GM19452 (cell line): Measurements from ENCODE around the gene SLC37A1.
"Not testable (repeated sequence)": the region's sequence is repeated elsewhere in the genome, so short reads cannot be mapped to it uniquely, and the experiment has no call there.

Experiments
- ATAC-seq: cut with Tn5 transposase; IDR thresholded peaks from one replicate; pipeline ENCODE4 v1.9.1; 2021; ENCODE audit not compliant: unreplicated experiment

SLC37A1 gene

DNA sequence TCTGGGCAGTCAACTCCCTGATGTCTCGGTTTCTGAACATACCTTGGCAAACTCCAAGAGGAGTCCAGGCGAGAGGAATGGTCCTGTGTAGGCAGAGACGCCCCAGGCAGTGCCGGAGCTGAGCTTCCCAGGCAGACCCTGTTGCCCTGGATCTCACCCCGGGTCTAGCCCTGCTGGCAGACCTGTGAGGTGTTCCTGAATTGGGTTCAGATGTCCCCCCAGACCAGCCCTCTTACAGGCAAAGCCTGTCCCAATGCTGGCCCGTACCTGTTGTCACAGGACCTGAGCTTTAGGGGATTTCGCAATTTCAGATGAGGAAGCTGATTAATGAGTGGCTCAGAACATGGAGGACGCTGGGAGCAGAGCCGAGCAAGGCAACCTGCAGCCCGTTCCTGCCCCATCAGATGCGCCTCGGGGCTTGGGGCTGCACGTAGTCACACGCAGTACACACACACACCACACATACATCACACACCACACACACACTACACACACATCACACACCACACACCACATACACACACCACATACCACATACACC lies 101.2 kb downstream of the SLC37A1 start:
- ATAC-seq = no peak

DNA sequence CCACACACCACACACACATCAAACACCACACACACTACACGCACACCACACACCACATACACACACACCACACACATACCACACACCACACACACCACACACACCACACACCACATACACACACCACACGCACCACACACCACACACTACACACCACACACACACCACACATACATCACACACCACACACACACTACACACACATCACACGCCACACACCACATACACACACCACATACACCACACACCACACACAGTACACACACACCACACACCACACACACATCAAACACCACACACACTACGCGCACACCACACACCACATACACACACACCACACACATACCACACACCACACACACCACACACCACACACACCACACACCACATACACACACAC lies 101.7 kb downstream of the SLC37A1 start:
- ATAC-seq = not testable (repeated sequence)

DNA sequence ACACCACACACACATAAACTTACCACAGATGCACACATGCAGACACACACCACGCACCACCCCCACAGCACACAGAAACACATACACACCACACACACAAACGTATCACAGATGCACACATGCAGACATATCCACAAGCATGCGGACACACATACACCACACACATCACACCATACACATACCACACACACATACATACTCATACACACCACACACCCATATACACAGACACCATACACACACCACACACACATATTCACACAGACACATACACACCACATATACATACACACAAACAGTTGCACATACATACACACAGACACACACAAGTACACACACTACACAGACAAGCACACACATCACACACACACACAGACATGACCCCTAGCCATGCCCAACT lies 102.3 kb downstream of the SLC37A1 start:
- no peak for ATAC-seq

GRCh38 chr21:42616446-42616845 lies 102.8 kb downstream of the SLC37A1 start:
- no peak for ATAC-seq

GRCh38 chr21:42616941-42617340 lies 103.3 kb downstream of the SLC37A1 start:
- ATAC-seq = no peak

DNA sequence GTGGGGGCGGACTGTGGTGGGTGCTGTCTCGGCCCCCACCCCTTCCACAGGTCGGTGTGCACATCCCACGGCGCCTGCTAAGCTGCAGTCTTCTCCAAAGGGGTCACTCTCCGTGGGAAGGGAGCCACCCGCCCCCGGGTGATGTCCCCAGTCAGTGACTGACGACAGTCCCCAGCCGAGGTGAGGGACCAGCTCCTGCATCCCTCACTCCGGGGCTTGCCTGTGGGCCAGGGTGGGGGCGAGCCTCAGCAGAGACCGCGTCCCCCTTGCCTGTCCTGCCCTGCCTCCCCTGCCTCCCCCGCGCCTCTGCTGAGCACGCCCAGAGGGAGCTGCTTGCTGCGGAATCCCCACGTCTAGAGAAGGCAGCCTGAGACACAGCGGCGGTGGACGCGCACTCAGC lies 103.8 kb downstream of the SLC37A1 start:
- no peak for ATAC-seq

GRCh38 chr21:42618707-42619102 lies 105.1 kb downstream of the SLC37A1 start:
- no peak for ATAC-seq

DNA sequence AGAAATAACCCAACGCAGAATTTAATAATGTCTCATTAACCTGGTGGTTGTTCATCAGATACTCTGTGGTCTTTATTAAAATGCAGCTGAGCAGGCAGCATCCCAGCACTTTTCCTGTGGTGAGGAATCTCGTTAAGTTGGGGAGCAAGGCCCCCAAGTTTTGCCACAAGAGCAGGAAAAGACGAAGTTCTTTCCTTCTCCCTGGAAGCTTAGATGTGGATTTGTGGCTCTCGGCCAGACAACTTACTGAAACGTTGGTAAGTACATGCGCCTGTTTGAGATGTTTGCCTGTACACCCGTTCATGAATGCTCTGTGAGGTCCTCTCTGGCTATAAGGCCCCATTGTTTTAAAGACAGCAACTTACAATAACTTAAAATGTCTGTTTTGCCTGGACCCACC lies 105.5 kb downstream of the SLC37A1 start:
- no peak for ATAC-seq

DNA sequence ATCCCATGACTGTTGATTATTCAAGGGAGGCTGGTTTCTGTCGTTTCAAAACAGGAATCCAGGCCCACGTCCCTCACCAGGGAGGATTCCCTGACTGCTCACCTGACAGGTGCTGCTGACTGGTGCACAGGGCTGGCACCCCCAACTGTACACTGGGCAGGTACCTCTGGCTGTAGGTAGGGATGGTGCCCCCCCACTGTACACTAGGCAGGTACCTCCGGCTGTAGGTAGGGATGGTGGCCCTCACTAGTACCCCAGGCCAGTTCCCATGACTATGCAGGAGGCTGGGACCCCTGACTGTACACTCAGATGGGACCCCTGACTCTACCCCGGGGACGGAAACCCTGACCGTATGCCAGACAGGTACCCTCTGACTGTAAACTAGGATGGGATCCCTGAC lies 106.2 kb downstream of the SLC37A1 start:
- no peak for ATAC-seq

- ATAC-seq = no peak
Observed at GRCh38 chr21:42621166-42621818, 107.6 kb downstream of the SLC37A1 start.

- ATAC-seq = no peak
Observed at GRCh38 chr21:42621819-42622177, 108.1 kb downstream of the SLC37A1 start.

GRCh38 chr21:42622284-42622683 lies 108.6 kb downstream of the SLC37A1 start:
- ATAC-seq = no peak

DNA sequence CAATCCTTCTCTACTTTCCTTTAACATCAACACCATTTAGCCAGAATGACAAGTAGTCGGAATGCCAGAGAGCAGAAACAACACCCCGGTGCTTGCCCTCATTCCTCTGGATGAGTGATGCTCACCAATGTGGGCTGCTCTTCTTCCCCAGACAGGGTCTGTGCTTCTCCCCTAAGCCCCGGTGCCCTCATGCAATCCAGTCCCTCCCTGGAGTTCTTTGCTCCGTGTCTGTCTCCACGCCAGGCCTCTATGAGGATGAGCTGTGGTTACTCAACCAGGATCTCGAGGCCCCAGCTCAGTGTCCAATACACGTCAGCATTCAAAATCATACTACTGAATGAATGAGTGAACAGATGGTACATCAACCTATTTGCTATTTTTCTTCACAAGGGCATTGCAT lies 110.0 kb downstream of the SLC37A1 start:
- ATAC-seq = no peak

GRCh38 chr21:42624095-42624790 lies 110.6 kb downstream of the SLC37A1 start:
- no peak for ATAC-seq

DNA sequence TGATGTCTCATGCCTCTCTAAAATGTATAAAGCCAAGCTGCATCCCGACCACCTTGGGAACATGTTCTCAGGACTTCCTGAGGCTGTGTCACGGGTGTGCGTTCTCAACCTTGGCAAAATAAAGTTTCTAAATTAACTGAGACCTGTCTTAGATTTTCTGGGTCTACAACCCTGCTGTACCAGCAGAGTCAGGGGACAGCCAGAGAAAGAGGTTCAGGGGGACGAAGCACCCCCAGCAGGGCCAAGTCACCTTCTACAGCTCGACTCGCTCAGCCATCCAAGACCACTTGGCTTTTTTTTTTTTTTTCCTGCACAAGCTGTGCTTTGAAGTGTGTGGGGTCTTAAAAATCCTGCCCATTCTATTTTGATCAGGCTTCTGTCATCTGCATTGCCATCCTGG lies 111.3 kb downstream of the SLC37A1 start:
- no peak for ATAC-seq

DNA sequence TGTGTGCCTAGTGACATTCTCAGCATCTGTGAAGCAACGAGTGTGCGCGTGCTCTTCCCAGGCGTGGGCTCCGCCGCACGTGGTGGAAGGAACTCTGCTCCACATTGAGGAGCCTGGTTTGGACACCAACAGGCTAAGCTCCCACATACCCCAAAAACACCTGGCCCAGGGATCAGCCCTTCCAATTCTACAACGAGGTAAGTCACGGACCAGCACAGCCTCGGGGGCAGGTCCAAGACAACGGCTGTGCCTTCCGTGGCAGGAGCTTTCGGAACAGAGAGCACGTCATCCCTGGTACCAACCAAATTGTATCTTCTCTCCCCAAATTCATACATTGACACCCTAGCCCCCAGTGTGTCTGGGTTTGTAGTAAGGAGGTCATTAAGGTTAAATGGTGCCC lies 112.5 kb downstream of the SLC37A1 start:
- no peak for ATAC-seq

DNA sequence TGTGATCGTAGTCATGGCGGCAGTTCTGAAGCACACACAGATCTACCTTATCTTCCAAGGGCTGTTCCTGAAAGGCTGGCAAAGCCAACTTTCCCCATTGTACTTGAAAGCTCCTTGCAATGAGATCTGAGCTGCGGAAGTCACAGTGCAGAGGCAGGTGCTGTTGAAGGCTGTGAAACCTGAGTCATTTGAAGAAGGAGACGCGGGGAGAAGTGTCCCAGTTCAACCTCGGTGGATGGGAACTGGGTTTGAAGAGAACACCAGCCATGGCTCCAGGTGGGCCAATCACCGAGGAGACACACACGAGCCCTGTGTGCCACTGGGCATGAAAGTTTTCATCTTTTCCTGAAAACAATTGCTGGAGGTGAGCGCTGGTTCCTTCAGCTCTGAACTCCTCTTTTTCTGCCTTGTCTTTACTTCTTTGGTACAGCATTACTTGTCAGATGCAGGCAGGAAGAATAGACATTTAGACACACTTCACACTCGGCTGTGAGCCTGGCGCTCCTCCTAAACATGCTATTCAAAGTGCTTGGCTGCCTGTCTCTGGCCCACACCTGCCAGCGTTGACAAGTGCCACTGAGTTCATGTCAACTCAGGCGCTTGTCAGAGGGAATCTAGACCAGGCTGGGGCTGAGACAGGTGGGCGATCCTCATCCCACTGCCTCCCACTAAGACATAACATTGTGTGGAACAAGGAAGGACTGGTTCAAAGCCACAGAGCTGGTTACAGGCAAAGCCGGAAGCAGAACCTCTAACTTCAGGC lies 114.1 kb downstream of the SLC37A1 start:
- no peak for ATAC-seq

- ATAC-seq = not testable (repeated sequence)
Observed at GRCh38 chr21:42628466-42629061, 114.9 kb downstream of the SLC37A1 start.

GRCh38 chr21:42629933-42630589 lies 116.4 kb downstream of the SLC37A1 start:
- ATAC-seq = no peak

- ATAC-seq = no peak
Observed at GRCh38 chr21:42630626-42631025, 117.0 kb downstream of the SLC37A1 start.
